HFFc6 (cell line): ENCODE data around the gene TMEM121. TPM values are rescaled to one million over a fixed set of nuclear protein-coding genes. Genes with fewer than 3 reads are reported as not detected.
A peak's percentile ranks its signal among the peaks of the same experiment; 100 is the strongest.

ENCODE experiments used
- DNase-seq: peaks from one replicate; pipeline ENCODE4 v3.0.0-alpha.2; 2018
- H3K27ac Mint-ChIP-seq: 2 replicates; pipeline ENCODE4 v1.8.0; 2020; ENCODE audit warnings: mild to moderate bottlenecking, mixed read lengths
- H3K27me3 Mint-ChIP-seq: 2 replicates; pipeline ENCODE4 v1.8.0; 2021; ENCODE audit warnings: mild to moderate bottlenecking, moderate library complexity, mixed read lengths; ENCODE audit not compliant: insufficient read depth
- H3K36me3 Mint-ChIP-seq: 2 replicates; pipeline ENCODE4 v1.8.0; 2021; ENCODE audit warnings: low read depth, mixed read lengths
- H3K4me1 Mint-ChIP-seq: 2 replicates; pipeline ENCODE4 v1.8.0; 2020; ENCODE audit warnings: low read depth, mixed read lengths
- H3K4me3 Mint-ChIP-seq: 2 replicates; pipeline ENCODE4 v1.8.0; 2020; ENCODE audit warnings: mild to moderate bottlenecking, moderate library complexity, mixed read lengths
- H3K9me3 Mint-ChIP-seq: 2 replicates; pipeline ENCODE4 v1.8.0; 2020; ENCODE audit warnings: mild to moderate bottlenecking, mixed read lengths
- total RNA-seq, 6 experiments: library from RNA; stranded (reverse); fragmentation: NEBNext Ultra II Directional; extraction: Animal tissue kit (Norgen Biotek cat#: 25700); gene quantifications; 2 replicates in 1 of 6; 3 replicates in 5 of 6; pipeline ENCODE4 v1.2.3, GENCODE V29; 2021
- TF ChIP-seq, protein P1 (sequence below): fragments of 200-600 bp; sonication (generic); IDR thresholded peaks from 2 replicates; pipeline ENCODE4 v1.5.0; 2021; ENCODE audit warnings: antibody characterized with exemption, mild to moderate bottlenecking

TMEM121 gene
- total RNA-seq, 6 experiments from 2014 or later, result 3.0 to 4.2 (median 3.4) TPM

DNA sequence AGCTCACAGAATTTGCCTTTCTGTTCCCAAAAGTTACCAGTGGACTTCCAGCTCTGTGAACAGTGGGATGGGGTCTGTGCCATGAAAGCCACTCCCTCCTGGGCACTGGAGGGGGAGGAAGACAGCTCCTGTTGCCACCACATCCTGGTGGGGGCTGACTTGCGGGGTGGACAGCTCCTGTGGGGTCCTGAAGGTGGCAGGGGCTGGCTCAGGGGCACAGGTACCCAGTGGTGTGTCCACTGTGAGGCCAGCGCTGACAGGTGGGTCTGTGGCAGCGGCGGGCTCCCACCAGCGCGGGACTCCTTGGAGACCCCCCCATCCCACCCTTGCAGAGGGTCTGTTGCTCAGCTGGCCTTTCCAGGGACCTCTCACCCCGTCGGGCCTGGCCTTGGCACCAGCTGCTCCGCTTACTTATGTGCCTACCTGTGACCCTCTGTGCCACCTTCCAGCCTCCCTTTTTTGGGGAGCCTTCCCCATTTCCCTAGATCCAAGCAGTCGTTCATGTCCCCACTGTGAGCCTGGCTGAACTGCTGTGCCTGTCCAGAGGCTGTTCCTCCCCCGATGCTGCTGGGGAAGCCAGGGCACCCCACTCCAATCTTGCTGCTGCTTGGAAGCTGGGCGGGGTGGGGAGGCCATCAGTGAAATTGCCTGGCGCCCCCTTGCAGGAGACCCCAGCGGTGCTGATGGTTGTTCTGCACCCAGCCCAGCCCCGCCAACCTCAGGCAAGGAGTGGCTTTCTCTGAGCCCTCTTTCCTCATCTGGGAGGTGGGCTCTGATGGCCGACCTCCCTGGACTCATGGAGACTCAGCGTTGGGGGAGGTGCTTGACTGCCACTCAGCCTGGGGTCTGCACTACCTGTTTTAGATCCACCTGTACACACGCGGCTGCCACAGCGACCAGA lies 33.2 kb upstream of the TMEM121 start:
- TF ChIP-seq, protein P1, sequence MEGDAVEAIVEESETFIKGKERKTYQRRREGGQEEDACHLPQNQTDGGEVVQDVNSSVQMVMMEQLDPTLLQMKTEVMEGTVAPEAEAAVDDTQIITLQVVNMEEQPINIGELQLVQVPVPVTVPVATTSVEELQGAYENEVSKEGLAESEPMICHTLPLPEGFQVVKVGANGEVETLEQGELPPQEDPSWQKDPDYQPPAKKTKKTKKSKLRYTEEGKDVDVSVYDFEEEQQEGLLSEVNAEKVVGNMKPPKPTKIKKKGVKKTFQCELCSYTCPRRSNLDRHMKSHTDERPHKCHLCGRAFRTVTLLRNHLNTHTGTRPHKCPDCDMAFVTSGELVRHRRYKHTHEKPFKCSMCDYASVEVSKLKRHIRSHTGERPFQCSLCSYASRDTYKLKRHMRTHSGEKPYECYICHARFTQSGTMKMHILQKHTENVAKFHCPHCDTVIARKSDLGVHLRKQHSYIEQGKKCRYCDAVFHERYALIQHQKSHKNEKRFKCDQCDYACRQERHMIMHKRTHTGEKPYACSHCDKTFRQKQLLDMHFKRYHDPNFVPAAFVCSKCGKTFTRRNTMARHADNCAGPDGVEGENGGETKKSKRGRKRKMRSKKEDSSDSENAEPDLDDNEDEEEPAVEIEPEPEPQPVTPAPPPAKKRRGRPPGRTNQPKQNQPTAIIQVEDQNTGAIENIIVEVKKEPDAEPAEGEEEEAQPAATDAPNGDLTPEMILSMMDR, result peak; percentile 37; the same call in 1 of the 2 replicates
- H3K27me3 Mint-ChIP-seq, result peaks cover 5% of the 10 kb centered on the region
- peaks cover 11% of the 10 kb centered on the region for H3K4me1 Mint-ChIP-seq
- DNase-seq, result no peak
- H3K27ac Mint-ChIP-seq, result no peak overlapping the region
- H3K36me3 Mint-ChIP-seq, result no peaks in the 10 kb centered on the region
- H3K9me3 Mint-ChIP-seq, result no peaks in the 10 kb centered on the region
- H3K4me3 Mint-ChIP-seq, result no peak overlapping the region

DNA sequence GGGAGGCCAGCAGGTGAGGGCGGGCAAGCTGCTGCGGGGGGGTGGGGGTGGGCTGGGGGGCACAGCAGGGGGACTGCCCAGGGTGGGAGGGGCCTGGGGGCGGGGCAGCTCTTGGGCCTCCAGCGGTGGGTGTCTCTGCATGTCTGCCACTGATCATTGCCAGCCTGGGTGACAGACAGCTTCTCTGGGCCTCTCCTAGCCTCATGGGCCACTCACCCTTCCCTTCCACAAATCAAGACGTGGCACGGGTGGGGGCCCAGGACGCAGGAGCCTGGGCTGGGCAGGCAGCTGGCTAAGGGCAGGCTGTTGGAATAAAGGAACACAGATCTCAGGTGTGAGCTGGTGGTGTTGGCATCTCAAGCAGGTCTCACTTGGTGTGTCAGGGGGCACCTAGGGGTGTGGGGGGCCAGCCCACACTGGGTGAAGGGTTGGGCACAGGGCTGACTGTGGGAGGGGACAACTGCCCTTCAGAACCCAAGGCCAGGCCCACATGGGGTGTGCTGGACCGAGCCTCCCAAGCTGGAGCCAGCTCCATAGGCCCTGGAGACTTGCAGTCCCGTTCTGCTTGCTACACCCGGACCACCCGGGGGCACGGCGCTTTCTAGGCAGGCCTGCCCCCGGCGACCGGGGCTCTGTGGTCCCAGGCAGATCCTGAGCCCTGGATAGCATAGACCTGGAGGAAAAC lies 32.3 kb upstream of the TMEM121 start:
- no peak overlapping the region for H3K27ac Mint-ChIP-seq
- H3K4me3 Mint-ChIP-seq, result no peak overlapping the region
- TF ChIP-seq, protein P1, result no peak
- H3K9me3 Mint-ChIP-seq, result no peaks in the 10 kb centered on the region
- H3K27me3 Mint-ChIP-seq, result peaks cover 5% of the 10 kb centered on the region
- DNase-seq, result no peak
- H3K4me1 Mint-ChIP-seq, result peaks cover 11% of the 10 kb centered on the region
- H3K36me3 Mint-ChIP-seq, result no peaks in the 10 kb centered on the region

DNA sequence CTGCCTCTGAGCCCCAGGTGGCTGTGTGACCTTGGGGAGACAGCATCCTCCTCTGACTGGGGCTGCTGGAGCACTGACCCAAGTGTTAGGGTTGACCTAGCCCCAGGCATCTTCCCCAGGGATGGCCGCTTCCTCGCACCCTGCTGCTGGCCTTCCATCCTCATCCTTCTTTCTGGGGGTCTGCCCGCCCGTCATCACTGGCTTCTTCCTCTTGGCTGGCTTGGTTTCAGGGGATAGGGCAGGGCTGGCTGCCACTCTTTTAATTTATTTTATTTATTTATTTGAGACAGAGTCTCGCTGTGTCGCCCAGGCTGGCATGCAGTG lies 31.8 kb upstream of the TMEM121 start:
- no peaks in the 10 kb centered on the region for H3K9me3 Mint-ChIP-seq
- H3K4me1 Mint-ChIP-seq, result peaks cover 7% of the 10 kb centered on the region
- H3K4me3 Mint-ChIP-seq, result no peak overlapping the region
- H3K27ac Mint-ChIP-seq, result no peak overlapping the region
- H3K36me3 Mint-ChIP-seq, result no peaks in the 10 kb centered on the region
- DNase-seq, result no peak
- TF ChIP-seq, protein P1, result no peak
- H3K27me3 Mint-ChIP-seq, result peaks cover 5% of the 10 kb centered on the region

DNA sequence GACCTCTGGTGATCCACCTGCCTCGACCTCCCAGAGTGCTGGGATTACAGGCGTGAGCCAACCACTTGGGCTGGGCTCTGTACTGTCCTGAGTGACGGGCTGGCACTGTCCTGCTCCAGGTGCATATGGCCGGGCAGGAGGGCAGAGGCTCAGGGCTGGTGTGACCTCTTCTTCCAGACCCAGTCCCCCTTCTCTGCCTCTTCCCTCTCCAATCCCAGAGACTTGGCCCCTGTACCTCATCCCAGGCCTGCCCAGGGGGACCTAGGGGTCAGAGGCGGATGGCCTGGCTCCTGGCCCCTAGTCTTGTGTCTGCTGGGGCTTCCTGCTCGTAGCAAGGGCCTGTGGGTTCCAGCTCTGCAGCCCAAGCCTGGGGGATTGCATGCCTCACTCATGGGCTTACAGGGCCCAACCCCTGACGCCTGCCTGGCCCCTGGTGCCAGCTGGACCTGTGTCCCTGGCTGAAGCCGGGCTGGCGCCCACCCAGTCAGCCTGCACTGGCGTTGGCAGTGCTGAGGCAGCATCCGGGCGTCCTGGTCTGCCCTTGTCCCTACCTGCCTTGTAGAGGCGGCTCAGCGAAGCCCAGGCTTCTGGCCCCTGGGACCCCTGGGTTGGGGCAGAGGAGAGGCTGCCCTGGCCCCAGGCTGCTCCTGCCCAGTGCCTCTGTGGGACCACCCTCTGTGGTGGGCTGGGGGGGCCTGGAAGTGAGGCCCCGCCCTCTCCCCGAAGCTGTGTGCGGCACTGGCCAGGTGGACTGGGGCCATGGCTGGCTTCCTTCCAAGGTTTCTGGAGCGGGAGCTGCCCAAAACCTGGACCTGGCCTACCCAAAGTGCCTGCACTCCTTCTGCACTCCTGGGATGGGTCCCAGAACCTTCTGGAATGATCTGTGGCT lies 31.0 kb upstream of the TMEM121 start:
- peaks cover 5% of the 10 kb centered on the region; the same call in 1 of the 2 replicates for H3K4me1 Mint-ChIP-seq
- no peaks in the 10 kb centered on the region for H3K9me3 Mint-ChIP-seq
- DNase-seq, result no peak
- H3K36me3 Mint-ChIP-seq, result no peaks in the 10 kb centered on the region
- no peak overlapping the region for H3K27ac Mint-ChIP-seq
- H3K27me3 Mint-ChIP-seq, result peaks cover 5% of the 10 kb centered on the region
- TF ChIP-seq, protein P1, result no peak
- H3K4me3 Mint-ChIP-seq, result no peak overlapping the region
